HG02623 (cell line): Measurements from ENCODE around the gene PTPN2.
"Not testable (repeated sequence)": the region's sequence is repeated elsewhere in the genome, so short reads cannot be mapped to it uniquely, and the experiment has no call there.

Experiments used
- ATAC-seq: cut with Tn5 transposase; IDR thresholded peaks from one replicate; pipeline ENCODE4 v1.9.1; 2021; ENCODE audit warnings: moderate library complexity; ENCODE audit not compliant: unreplicated experiment

PTPN2 gene

DNA sequence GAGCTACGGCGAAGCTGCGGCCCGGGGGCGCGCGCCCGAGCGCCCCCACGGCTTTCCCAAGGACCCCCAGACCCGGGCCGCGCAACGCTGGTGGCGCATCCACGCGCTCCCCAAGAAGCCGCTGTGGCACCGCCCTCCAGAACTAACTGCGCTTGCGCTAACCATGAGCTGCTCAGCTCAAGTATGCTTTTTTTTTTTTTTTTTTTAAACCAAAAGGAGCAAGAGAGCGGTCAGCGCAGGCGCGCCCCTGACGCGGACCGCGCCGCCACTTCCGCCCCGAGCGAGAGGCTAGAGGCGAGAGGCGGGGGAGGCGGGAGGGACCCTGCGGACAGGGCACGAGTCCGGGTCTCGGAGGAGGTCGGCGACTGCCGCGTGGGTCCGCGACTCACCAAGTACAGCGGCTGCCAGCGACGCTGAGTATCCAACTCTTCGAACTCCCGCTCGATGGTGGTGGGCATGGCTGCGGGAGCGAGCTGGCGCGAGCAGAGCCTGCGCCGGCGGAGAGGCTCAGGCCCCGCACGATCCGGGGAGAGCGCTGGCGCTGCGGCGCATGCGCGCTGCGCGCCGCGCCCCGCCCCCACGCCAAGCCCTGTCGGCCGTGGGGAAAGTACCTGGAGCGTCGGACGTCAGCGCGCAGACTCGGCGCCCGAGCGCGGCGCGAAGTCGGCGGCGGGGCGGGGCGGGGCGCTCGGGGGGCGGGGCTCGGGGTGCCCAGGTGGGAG, at the start of gene PTPN2:
Gene PTPN2 (minus strand): TSS at position 554 of the 722 bp plus-strand sequence. CDS start 96 bp downstream, at position 458.
- peak; percentile 66 for ATAC-seq

DNA sequence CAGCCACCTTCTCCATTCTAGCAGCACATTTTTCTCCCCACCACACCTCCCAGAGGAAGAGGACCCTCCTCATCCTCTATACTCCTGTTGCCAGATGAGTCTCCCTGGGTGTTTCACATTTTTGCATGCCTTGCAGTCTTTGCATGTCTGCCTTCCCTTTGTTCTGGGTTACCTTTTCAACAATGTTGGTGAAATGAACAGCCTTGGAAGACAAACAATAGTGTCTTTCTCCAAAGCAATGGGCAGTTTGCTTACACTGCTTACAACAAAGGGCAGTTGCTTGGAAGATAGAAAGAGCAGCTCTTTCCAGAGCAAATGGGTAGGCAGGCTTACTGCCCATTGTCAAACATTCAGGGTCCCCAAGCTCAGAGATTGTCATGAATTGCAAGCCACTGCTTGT, 49.3 kb upstream of the PTPN2 start:
- no peak for ATAC-seq

- ATAC-seq: no peak
These were observed 46.9 kb upstream of the PTPN2 start for GRCh38 chr18:12930908-12931307.

DNA sequence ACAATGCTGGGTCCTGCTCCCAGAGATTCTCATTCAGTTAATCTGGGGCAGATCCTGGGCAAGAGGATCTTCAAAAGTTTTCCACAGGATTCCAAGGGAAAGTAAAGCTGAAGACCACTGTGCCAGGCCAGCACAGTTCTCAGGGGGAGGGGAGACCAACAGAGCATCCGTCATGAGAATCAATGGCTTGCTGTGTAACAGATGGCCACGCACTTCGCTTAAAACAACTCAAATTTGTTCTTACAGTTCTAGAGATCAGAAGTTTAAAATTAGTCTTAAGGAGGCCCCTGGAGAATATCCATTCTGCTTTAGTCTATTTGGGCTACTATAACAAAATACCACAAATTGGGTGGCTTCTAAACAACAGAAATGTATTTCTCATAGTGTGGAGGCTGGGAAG, 46.3 kb upstream of the PTPN2 start:
- ATAC-seq: no peak

- no peak for ATAC-seq
These were observed 45.5 kb upstream of the PTPN2 start for GRCh38 chr18:12929477-12930083.

DNA sequence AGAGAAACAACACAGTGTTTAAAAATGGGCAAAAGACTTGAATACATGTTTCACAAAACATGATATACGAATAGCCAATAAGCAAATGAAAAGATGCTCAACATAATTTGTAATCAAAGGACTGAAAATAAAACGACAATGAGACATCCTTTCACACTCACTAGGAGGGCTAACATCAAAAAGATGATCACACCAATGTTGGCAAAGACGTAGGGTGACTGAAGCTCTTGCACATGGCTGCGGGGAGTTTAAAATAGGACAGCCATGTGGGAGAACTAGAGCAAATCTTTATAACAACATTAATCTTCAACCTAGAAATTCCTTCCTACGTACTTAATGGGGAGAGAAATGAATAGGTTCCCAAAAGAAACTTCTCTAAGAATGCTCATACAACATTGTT, 44.6 kb upstream of the PTPN2 start:
- no peak for ATAC-seq

DNA sequence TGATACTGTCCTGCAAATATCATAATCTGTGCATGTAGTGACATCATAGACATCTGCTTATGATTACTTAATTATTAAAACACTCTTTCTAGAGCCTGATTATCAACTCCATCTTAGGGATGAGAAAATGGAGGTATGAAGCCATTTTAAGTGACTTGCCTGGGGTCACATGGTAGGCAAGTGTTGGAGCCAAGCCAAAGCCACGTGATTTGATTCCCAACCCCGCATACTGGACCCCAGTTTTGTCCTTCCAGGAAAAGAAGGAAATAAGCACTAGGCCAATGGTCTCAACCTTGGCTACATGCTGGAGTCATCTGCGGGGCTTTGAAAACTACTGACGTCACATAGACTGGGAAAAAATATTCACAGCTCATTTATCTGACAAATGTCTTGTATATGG, 44.2 kb upstream of the PTPN2 start:
- ATAC-seq: no peak

DNA sequence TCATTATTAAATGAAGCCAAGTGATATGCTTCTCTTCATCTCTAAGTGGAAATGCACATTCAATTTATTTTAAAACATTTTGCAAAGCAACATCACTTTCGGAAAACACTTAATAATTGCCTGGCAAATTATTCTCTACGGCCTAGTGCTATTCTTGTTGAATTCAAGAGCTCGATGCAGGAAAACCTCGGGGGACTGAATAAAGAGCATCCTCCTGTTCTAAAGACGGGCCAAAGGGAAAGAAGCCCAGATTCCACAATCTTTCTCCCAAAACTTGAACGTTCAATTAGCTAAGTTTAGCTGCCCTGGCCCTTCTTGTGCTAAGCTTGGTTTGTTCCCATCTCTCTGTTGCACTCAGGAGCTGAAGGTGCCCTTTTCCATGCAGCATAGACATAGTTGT, 40.6 kb upstream of the PTPN2 start:
- ATAC-seq: no peak

- ATAC-seq: no peak
These were observed 38.2 kb upstream of the PTPN2 start for GRCh38 chr18:12922266-12922665.

DNA sequence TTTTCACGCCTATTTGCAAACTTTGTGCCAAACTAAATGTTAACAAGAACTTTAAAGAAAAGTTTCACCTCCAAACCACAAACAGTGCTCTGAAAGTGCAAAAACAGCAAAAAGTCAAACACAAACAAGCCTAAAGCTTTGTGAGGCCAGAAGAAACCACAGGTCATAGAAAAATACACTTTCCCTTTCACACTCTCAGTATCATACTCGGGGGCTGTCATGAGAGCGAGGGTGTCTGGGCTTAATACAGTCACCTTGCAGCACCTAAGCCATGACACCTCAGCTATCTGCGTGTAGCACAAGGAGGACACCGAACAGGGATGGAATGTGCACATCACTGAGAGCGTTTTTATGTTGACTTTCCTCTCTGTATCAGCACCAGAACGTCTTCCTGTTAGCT, 37.1 kb upstream of the PTPN2 start:
- no peak for ATAC-seq

GRCh38 chr18:12911929-12912703, 28.1 kb upstream of the PTPN2 start:
- no peak for ATAC-seq

GRCh38 chr18:12911025-12911928, 27.2 kb upstream of the PTPN2 start:
- peak; percentile 50 for ATAC-seq

DNA sequence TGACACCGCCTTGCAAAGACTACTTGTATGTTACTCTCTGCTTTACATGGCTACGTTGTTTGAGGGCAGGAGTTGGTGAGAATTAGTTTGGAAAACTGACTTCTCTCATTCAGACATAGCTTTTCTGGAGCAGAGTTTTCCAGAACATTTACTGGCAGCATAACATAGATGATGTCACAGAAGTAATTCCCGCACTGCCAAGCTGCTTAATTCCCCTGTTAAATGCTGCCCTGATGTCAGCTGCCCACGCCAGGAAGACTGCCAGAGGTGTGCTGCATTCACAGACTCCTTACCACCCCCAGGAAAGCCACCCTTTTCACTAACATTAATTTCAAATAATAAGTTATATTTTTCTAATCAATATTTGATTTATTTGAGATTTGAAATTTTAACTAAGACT, 24.7 kb upstream of the PTPN2 start:
- no peak for ATAC-seq

GRCh38 chr18:12907258-12907925, 23.4 kb upstream of the PTPN2 start:
- no peak for ATAC-seq

GRCh38 chr18:12906773-12907172, 22.7 kb upstream of the PTPN2 start:
- no peak for ATAC-seq

GRCh38 chr18:12906119-12906518, 22.1 kb upstream of the PTPN2 start:
- no peak for ATAC-seq

DNA sequence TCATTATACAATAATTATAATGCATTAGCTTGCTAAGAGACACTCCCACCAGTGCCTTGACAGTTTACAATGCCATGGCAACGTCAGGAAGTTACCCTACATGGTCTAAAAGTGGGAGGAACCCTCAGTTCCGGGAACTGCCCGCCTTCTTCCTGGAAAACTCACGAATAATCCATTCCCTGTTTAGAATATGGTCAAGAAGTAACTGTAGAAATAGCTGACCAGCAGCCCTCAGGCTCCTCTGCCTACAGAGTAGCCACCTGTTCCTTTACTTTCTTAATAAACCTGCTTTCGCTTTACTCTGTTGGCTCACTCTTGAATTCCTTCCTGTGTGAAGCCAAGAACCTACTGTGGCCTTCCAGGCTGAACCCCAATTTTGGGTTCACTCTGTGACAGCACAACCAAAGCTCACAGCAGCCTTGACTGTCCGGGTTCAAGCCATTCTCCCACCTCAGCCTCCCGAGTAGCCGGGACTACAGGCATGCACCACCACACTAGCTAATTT, 20.0 kb upstream of the PTPN2 start:
- no peak for ATAC-seq

GRCh38 chr18:12901208-12901607, 17.2 kb upstream of the PTPN2 start:
- ATAC-seq: not testable (repeated sequence)

DNA sequence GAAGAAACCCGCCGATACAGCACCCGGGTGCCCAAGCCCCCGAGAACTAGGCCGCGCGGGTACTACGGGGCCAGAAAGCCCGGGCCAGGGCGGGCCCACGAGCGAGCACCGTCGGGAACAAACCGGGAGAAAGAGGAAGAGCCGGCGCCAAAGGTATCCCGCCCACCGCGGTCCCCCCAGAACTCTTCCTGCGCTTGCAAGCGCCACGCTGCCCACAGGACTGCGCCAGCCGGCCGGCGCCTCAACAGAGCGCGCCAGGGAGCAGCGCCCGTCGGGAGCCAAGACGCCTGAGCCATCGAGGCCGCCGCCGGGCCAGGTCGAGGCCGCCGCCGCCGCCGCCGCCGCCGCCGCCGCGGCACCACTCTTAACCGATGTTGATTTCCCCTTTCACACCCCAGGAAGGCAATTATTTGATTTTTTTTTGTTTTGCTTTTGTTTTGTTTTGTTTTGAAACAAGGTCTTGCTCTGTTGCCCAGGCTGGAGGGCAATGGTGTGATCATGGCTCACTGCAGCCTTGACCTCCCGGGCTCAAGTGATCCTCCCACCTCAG, 12.8 kb upstream of the PTPN2 start:
- not testable (repeated sequence) for ATAC-seq

GRCh38 chr18:12895626-12896025, 11.6 kb upstream of the PTPN2 start:
- ATAC-seq: no peak
